Measurements from ENCODE around the gene NACAD. TPM values are rescaled to one million over a fixed set of nuclear protein-coding genes. Genes with fewer than 3 reads are reported as not detected.

NACAD gene
- total RNA-seq, 4 donors from 2014 or later, result 6.1 to 7.8 (median 6.7) TPM

DNA sequence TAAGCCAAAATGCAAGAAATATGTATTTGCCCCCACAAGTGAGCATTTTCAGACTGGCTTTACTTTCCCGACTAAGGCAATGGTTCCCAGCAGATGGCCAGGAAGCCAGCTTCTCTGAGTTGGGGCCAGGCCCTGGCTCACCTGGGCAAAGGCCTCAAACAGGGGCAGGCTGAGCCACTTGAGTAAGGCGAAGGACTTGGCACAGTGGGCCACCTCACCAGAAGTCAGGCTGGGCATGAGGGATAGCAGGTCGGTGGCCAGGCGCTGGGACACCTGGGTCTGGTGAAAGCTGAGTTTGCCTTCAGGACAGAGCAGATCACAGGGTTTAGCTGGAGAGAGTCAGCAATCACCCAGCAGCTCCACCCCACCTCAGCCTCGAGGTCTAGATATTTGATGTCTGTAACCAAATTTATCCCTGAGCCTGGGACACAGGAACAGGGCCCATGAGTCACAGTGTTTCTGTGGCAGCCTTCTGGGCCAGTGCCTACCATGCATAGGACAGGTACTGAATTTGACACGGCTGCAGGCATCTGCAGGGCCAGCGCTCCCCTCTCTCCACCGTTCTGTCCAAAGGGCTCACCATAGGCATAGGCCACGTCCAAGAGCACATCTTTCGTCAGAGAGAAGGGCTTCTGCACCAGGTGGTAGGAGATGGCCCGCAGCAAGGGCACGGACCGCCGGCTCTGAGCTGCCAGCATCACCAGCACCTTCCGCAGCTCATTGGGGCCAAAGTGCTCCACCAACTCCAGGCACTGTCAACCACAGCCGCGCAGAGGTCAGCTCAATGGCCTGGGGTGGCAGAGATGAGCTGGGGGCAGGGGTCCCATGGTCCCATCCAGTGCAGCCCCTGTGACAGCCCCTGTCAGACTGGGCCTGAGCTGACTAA is 15.4 kb upstream of the NACAD start:
- no peak for DNase-seq (ENCODE audit: low spot score in 2 of 2)
- no peak for TF ChIP-seq POLR2A (IDR thresholded peaks at IDR 0.05)
- no peak for TF ChIP-seq EP300 (IDR thresholded peaks at IDR 0.05)
- TF ChIP-seq, protein P1, sequence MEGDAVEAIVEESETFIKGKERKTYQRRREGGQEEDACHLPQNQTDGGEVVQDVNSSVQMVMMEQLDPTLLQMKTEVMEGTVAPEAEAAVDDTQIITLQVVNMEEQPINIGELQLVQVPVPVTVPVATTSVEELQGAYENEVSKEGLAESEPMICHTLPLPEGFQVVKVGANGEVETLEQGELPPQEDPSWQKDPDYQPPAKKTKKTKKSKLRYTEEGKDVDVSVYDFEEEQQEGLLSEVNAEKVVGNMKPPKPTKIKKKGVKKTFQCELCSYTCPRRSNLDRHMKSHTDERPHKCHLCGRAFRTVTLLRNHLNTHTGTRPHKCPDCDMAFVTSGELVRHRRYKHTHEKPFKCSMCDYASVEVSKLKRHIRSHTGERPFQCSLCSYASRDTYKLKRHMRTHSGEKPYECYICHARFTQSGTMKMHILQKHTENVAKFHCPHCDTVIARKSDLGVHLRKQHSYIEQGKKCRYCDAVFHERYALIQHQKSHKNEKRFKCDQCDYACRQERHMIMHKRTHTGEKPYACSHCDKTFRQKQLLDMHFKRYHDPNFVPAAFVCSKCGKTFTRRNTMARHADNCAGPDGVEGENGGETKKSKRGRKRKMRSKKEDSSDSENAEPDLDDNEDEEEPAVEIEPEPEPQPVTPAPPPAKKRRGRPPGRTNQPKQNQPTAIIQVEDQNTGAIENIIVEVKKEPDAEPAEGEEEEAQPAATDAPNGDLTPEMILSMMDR (IDR thresholded peaks at IDR 0.05), result no peak
- WGBS, 2 donors, result 90 to 92% methylated on average over 11 to 17 of the region's 17 CpGs
- Histone ChIP-seq H3K36me3 (peaks cover 13 to 100% (median 80%) of the 10 kb centered on the region in 3 donors), H3K27ac (no peak overlapping the region), H3K4me1 (peaks cover 0 to 26% (median 6%) of the 10 kb centered on the region in 4 donors), H3K4me3 (no peak overlapping the region), H3K9me3 (no peaks in the 10 kb centered on the region), H3K27me3 (no peaks in the 10 kb centered on the region)

GRCh38 chr7:45102785-45103712 is 14.3 kb upstream of the NACAD start:
- Histone ChIP-seq H3K4me1 (peaks cover 0 to 15% (median 2%) of the 10 kb centered on the region in 4 donors), H3K36me3 (peaks cover 13 to 99% (median 72%) of the 10 kb centered on the region in 3 donors), H3K4me3 (no peak overlapping the region), H3K27ac (no peak overlapping the region), H3K27me3 (no peaks in the 10 kb centered on the region), H3K9me3 (no peaks in the 10 kb centered on the region)
- no peak for DNase-seq (ENCODE audit: low spot score in 2 of 2)
- no peak for TF ChIP-seq EP300 (IDR thresholded peaks at IDR 0.05)
- TF ChIP-seq, protein P1 (IDR thresholded peaks at IDR 0.05), result no peak
- no peak for TF ChIP-seq POLR2A (IDR thresholded peaks at IDR 0.05)
- 78 to 86% methylated on average over 13 to 14 of the region's 14 CpGs for WGBS, 2 donors

DNA sequence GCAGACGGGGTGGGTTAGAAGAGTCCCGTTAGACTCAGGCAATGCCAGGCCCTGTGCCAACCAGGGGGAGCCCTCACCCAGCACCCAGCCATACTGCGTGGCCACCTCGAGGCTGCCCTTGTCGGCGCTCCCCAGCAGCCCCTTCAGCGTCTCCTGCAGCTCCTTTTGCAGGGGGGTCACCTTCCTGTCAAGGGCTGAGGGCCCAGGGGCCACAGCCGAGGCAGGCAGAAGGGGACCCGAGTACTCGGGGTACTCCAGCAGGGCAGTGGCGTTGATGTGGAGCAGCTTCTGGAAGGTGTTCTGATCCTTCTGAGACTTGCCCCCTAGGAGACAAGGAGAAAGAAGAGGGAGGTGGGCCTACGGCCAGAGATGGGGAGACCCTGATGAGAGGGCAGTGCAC is 13.0 kb upstream of the NACAD start:
- TF ChIP-seq POLR2A (IDR thresholded peaks at IDR 0.05), result no peak
- TF ChIP-seq, protein P1 (IDR thresholded peaks at IDR 0.05), result no peak
- TF ChIP-seq EP300 (IDR thresholded peaks at IDR 0.05), result no peak
- Histone ChIP-seq H3K27me3 (no peaks in the 10 kb centered on the region), H3K9me3 (no peaks in the 10 kb centered on the region), H3K4me1 (peaks cover 0 to 2% (median 0%) of the 10 kb centered on the region in 4 donors), H3K4me3 (no peak overlapping the region), H3K27ac (no peak overlapping the region), H3K36me3 (peaks cover 13 to 92% (median 59%) of the 10 kb centered on the region in 3 donors)
- 89 to 95% methylated on average over 12 of the region's 12 CpGs for WGBS, 2 donors
- DNase-seq (ENCODE audit: low spot score in 2 of 2), result no peak

DNA sequence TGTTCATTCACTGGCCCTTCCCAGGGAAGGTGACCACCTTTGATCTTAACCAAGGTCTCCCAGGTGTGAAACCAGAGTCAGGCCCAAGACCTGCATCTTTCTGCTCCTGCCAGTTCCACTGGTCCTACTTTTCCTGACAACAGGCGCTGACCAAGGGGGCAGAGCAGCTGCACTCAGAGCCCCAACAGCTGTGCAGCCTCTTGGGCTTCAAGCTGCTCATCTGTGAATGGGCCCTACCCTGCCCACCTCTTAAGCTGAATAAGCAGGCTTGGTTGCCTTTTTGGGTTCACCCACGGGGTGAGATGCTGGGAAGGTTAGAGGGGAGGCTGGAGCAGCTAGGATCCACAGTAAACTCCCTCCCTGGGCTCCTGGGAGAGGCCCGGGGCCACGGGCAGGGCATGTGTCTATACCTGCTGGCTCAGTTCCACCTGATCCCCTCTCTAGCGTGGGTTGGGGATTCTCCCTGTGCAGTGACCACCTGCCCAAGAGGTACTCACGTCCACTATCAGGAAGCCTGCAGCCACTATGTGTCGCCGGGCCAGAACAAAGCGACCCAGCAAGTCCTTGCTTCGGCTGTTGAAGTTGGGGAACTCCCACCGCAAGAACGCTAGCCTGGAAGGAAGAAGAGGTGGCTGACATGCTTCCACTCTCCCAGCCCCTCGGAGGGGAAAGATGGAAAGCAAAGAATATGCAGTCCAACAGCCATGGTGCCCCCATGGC is 12.2 kb upstream of the NACAD start:
- DNase-seq (ENCODE audit: low spot score in 2 of 2), result no peak
- WGBS, 2 donors, result 91 to 94% methylated on average over 9 to 13 of the region's 13 CpGs
- Histone ChIP-seq H3K4me3 (no peak overlapping the region), H3K4me1 (no peaks in the 10 kb centered on the region), H3K9me3 (no peaks in the 10 kb centered on the region), H3K27me3 (no peaks in the 10 kb centered on the region), H3K36me3 (peaks cover 13 to 84% (median 58%) of the 10 kb centered on the region in 3 donors), H3K27ac (no peak overlapping the region)
- TF ChIP-seq EP300 (IDR thresholded peaks at IDR 0.05) (no peak), POLR2A (IDR thresholded peaks at IDR 0.05) (no peak)
- TF ChIP-seq, protein P1 (IDR thresholded peaks at IDR 0.05), result no peak

Measured in tibial nerve (tissue), 4 donors.